HG03460 (cell line): ENCODE data around the gene PGRMC1.
"Not testable (repeated sequence)": the region's sequence is repeated elsewhere in the genome, so short reads cannot be mapped to it uniquely, and the experiment has no call there.

ENCODE experiments used
- ATAC-seq: cut with Tn5 transposase; IDR thresholded peaks from one replicate; pipeline ENCODE4 v1.9.1; 2021; ENCODE audit not compliant: unreplicated experiment

Gene PGRMC1

DNA sequence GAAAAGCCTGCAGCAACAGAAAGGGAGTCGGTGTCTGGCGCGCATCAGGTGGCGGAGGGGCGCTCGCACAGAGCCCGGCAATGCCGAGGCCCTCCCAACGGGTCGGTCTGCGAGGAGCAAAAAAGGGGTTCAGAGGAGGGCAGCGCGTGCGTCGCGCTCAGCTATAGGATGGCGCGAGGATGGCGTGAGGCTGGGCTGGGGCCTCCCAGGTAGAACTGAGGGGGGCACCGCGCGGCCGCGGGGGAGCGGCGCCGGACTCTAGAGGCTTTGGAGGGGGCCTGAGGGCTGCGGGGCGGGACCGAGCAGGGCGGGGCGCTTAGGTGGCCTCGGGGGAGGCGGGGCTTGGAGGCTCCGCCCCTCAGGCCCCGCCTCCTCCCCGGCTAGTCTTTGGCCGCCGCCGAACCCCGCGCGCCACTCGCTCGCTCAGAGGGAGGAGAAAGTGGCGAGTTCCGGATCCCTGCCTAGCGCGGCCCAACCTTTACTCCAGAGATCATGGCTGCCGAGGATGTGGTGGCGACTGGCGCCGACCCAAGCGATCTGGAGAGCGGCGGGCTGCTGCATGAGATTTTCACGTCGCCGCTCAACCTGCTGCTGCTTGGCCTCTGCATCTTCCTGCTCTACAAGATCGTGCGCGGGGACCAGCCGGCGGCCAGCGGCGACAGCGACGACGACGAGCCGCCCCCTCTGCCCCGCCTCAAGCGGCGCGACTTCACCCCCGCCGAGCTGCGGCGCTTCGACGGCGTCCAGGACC, at the start of gene PGRMC1:
TSS of gene PGRMC1 (plus strand) at position 414 of the 751 bp plus-strand sequence. CDS start at position 493, 79 bp downstream.
- ATAC-seq: peak; percentile 89

DNA sequence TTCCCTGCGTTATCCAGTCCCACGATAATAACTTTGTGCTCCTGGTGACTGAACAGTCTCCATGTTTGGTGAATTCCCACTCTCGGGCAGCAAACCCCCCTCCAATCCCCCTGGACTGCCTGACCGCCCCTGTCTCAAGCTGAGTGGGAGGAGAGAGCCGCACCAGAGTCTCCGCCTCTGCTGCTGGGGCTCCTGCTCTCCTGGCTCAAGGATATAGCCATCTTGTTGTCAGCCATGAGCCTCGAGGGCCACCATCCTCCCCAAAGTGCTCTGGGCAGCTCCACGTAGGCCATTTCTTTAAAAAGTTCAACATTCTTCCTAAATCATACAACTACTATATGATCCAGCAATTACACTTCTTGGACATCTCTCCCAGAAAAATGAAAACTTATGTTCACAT, 49.3 kb upstream of the PGRMC1 start:
- ATAC-seq: no peak

DNA sequence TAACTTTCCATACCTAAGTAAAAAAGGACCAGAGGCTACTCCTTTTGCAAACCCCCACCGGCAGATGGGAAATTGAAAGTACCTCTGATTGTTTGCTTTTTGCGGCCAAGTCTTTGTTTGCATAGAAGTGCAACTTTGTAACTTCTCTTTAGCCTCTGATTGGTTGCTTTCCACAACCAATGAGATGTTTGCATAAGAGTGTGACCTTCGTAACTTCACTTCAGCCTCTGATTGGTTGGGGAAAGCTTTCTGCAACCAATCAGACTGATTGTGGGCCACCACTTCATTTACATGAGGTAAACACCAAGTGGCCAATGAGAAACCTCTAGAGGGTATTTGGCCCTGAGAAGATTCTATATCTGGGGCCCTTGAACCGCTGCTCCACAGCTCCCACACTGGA, 48.8 kb upstream of the PGRMC1 start:
- no peak for ATAC-seq

DNA sequence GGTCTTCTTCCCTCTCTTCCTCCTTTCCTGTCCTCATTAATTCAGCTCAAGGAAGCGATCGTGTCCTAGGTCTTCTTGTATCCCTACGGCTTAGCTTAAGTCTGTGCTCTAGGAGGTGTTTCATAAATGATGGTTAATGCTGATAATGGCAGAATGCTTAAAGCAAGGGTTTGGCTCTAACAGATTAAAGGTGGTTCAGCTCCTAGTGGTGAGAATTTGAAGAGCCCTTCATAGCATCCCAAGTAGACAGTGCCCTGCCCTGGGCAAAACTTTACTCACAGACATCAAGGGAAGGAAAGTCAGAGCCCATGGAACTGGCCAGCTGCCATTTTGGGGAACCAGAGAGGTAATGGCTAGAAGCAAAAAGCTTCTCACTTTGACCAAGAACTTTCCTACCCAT, 47.0 kb upstream of the PGRMC1 start:
- no peak for ATAC-seq

DNA sequence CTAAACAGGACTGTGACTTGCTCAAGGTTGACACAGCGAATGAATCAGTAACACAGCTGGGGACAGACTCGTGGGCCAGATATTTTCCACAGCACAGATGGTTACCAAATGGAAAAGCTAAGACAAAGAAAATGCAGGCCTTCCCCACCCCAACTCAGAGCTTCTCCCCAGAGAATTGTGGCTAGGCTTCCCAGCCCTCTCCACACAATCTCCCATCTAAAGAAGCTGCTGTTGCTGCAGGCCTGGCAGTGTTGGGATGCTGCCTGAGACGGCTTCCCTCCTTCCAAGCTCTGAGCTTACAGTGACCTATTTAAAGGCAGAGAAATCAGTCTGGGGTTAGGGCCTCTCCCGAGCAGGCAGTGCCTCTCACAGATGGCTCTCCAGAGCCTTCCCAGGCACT, 46.5 kb upstream of the PGRMC1 start:
- ATAC-seq: no peak

DNA sequence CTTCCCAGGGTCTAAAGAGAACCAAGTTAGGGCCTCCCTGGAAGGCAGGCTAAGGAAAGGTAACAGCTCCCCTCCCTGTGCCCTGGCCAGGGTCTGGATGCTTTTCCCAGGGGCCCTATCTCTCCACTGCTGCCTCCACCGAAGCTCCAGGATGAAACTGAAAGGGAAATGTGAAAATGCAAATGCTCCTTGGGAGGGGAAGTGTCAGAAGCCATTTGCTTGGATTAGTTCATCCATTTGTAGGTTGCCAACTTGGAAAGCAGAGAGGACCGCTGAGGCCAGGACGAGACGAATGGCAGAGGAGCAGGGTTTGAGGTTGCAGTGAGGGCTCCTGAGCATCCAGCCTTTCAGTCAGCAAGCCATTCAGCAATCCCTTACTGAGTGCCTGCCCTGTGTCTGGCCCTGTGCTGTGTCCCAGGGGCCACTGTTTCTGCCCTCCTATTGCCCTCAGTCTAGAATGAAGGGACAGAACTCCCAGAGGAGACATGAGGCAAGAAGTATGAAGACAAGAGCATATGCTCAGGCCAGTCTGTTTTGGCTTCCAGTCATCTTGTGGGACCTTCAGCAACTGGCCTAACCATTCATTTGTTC, 45.9 kb upstream of the PGRMC1 start:
- ATAC-seq: no peak

DNA sequence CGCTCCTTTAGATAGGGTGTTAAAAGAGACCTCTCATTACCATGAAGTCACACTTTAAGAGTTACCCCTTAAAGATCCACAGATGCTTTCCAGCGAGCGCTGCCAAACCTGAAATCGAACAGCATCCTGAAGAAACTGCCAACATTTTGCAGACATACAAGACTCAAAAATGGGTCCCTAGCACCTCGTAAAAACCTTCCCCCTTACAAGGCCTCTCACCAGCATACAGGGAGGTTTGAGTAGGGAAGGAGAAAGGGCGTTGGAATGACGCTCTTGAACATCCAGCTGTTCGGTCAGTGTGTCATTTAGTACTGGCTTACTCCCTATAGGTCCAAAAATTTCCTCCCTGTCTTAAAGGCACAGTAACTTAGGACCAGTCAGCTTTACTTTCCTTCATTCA, 45.3 kb upstream of the PGRMC1 start:
- ATAC-seq: no peak

DNA sequence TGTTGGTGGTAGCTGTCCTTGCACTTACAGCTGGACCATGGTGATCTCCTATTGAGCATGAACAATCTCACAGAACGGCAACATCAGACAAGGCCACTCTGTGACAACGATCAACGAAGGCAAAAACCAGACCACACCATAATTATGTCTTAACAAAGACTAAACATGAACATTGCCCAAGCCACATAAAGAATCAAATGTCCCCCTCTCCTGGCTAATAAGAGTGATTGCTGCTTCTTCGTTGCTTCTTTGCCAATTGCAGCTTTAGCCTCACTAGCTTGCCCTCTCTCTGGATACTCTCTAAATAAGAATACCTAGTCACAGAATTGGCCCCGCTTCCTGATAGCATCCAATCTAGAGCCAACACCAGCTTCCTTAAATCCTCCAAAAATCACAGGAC, 41.5 kb upstream of the PGRMC1 start:
- ATAC-seq: no peak

DNA sequence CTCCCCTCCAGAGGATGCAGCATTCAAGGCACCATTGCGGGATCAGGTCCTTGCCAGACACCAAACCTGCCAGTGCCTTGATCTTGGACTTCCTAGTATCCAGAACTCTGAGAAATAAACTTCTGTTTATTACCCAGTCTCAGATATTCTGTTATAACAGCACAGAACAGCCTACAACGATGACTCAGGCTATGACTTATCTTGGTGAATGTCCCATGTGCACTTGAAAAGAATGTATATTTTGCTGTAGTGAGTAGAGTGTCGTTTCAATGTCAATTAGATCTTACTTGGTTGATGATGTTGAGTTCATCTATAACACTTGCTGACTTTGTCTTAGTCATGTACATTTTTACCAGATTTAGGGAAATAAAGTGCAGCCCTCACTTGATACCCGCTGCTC, 34.5 kb upstream of the PGRMC1 start:
- no peak for ATAC-seq

DNA sequence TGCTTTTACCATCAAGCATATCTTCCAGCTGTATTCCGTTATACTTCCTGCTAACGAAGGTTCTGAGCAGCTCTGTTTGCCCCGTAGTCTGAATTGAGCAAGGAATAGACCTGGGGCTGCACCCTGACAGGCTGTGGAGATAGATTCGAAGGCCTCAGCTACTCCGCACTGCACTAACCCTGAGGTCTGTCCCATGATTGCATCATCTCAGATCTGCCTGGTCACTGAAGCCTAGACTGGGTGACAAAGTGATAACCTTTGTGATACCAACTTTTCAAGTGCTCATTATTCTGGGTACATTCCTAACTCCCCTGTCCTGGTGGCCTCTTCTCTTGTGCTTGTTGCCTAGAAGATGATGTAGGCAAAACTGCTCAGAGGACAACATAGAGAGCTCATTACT, 29.9 kb upstream of the PGRMC1 start:
- no peak for ATAC-seq

DNA sequence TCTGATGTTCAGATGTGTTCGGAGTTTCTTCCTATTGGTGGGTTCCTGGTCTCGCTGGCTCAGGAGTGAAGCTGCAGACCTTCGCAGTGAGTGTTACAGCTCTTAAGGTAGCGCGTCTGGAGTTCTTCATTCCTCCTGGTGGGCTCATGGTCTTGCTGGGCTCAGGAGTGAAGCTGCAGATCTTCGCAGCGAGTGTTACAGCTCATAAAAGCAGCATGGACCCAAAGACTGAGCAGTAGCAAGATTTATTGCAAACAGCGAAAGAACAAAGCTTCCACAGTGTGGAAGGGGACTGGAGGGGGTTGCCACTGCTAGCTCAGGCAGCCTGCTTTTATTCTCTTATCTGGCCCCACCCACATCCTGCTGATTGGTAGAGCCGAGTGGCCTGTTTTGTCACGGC, 28.6 kb upstream of the PGRMC1 start:
- not testable (repeated sequence) for ATAC-seq

DNA sequence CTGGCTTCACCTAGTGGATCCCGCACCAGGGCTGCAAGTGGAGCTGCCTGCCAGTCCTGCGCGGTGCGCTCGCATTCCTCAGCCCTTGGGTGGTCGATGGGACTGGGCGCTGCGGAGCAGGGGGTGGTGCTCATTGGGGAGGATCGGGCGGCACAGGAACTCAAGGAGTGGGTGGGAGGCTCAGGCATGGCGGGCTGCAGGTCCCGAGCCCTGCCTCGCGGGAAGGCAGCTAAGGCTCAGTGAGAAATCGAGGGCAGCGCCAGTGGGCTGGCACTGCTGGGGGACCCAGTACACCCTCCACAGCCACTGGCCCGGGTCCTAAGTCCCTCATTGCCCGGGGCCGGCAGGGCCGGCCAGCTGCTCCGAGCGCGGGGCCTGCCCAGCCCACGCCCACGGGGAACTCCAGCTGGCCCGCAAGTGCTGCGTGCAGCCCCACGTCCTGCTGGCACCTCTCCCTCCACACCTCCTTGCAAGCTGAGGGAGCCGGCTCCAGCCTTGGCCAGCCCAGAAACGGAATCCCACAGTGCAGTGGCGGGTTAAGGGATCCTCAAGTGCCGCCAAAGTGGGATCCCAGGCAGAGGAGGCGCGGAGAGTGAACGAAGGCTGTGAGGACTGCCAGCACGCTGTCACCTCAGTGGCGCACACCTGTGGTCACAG, 27.6 kb upstream of the PGRMC1 start:
- ATAC-seq: no peak

DNA sequence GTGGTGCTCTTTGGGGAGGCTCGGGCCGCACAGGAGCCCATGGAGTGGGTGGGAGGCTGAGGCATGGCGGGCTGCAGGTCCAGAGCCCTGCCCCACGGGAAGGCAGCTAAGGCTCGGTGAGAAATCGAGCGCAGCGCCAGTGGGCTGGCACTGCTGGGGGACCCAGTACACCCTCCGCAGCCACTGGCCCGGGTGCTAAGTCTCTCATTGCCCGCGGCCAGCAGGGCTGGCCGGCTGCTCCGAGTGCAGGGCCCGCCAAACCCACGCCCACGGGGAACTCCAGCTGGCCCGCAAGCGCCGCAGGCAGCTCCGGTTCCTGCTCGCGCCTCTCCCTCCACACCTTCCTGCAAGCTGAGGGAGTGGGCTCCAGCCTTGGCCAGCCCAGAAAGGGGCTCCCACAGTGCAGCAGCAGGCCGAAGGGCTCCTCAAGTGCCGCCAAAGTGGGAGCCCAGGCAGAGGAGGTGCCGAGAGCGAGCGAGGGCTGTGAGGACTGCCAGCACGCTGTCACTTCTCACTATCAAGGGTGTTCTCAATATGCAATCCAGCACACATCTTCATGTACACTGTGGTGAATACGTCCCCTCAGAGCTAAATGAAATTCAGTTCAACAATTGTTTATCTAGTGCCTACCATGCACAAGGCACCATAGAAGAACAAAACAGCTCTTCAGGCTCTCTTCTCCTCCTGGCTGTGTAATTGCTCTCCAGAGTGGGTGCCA, 25.0 kb upstream of the PGRMC1 start:
- ATAC-seq: not testable (repeated sequence)

DNA sequence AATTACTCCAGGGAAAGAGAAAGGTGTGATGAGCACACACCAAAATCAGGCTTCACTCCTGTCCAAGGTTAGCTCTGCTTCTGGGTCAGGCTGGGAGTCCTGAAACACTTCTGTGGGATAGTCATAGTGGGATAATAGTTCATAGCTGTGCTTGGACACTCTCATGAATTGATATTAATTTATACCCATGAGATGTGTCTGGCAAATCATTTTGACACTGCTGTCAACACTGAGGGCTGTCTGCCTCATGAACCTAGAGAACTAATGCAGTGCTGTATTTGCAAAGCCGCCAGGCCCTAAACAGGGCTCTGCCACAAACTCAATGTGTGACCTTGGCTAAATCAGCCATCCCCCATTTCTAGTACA, 24.5 kb upstream of the PGRMC1 start:
- no peak for ATAC-seq

DNA sequence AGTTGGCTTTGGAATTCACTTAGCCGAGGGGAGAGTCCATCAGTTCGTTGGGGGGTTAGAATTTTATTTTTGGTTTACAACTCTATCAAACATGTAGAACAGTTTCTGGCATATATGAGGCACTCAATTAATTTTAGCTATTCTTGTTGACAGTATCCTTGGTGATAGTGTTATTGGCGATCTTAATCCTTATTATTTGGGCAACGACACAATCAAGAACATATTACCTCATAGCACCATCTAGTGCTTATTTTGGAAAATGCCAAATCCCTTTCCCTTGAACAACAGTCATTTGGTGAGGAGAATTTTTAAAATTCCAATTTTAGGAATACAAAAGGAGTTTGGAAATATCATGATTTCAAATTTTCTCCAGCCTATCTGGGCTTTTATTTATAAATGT, 17.9 kb upstream of the PGRMC1 start:
- no peak for ATAC-seq

DNA sequence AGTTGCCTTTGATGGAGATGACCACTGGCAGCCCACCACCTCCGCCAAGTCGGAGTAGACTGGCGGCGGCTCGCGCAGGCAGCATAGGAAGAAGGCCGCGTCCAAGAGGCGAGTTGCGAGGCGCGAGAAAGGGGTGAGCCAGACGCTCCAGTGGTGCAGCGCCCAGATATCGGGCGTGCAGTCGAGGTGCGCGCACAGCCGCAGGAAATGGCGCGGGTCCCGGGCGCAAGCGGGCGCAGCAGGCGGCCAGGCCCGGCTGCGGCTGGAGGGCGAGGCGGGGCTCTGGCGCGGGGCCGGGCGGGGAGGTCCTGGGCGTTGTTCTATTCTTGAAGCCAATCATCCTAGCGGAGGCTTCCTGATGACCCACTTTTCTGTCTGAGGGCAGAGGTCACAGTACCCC, 13.2 kb upstream of the PGRMC1 start:
- ATAC-seq: no peak

DNA sequence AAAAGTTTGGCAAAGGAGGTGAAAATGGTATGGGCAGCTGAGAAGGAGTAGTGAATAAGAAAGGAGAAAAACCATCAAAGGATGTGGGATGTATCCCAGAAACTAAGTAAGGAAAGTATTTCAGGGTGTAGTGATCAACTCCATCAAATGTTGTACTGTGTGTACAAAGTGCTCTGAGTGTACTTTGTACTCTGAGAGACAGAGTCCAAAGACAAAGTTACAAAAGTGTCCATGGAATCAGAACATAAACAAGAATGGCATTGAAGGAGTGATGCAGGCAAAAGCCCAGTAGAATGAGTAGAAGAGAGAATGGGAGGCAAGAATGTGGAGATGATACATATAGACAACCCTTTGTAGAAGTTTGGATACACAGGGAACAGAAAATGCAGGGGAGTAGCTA, 12.3 kb upstream of the PGRMC1 start:
- no peak for ATAC-seq

DNA sequence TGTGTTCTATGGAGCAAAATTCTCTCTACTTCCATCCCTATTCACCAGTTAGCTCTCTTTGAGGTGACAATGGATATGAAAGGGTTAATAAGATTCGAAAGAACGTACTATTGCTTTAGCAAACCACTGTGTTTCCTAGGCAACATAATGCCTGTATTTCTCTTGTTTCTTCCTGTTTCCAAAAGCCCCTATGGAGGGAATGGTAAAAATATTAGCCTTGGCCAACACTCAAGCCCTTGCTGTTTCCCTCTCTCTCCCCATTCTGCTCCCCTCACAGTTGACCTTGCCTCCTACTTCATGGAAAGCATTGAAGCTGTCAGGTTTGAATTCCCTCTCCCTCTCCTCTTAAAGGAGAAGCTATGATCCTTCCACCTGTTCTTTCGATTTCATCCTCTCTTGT, 9.6 kb upstream of the PGRMC1 start:
- no peak for ATAC-seq

DNA sequence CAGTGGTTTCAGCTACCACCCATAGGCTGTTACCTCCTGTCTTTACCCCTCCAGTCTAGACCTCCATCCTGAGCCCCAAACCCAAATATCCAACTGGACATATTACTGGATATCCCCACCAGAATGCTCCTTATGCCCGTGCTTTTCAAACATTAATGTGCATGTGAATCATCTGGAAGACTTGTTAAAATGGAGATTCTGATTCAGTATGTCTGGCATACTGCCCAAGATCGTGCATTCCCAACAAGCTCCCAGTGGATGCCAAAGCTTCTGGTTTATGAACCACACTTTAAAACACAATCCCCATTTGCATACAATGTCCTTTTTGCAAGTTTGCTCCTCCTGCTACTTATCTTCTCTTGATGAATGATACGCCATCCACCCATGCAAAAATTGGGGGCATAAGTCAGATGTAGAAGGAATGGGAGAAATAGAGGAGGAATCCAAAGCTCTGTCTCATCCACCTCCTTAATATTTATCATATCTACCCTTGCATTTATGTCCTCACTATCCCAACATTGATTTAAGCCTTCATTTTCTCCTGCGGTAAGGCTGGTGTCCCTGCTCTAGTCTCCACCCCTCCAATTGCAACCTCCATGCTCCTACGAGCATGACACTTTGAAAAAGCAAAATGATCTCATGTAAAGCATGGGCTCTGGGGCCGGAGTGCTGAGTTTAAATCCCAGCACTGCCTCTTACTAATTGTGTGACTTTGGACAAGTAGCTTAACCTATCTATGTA, 7.4 kb upstream of the PGRMC1 start:
- ATAC-seq: no peak

DNA sequence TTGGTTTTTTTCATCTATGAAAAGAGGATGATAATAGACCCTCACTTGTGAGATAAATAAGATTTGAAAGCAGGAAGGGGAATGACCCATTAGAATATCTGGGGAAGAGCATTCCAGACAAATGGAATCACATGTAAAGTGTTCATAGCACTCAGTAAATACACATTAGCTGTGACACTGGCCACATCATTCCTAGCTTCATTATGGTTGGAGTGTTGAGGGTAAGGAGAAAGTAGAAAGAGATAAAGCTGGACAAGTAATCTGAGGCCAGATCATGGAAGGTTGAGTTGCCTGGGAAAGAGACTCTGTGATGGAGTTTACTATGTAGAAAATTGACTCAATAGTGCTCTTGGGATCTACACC, 6.9 kb upstream of the PGRMC1 start:
- no peak for ATAC-seq

DNA sequence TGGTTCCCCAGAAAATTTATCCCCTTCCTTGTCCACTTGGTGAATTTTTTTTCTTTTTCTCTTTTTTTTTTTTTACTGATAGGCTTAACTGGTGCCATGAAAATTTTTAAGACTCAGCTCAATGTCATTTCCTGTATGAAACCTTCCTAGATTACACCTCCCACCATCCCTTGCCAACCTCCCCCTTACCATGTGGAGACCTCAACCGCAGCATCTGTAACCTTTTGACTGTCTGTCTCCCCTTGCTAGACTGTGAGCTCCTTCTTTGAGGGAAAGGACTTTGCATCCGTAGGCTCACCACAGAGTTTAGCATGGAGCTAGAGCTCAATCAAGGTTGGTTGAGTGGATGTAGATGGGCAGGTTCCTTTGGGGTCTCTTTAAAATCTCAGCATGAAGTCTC, 5.2 kb upstream of the PGRMC1 start:
- no peak for ATAC-seq
